ENCODE results near the gene PNMT. TPM values are rescaled to one million over a fixed set of nuclear protein-coding genes. Genes with fewer than 3 reads are reported as not detected.

Gene PNMT
- total and polyA plus RNA-seq, 2 donors (not counting 1 experiment from before 2014, with no cell fraction given): 0.13 to 0.76 TPM

GRCh38 chr17:39662551-39663339, 5.5 kb upstream of the PNMT start:
- POLR2A ChIA-PET: no interaction called here
- CTCF ChIA-PET: interaction anchor here (1.1 kb wide), 1 partner anchor 10 kb away, joined by 3 read pairs; no protein-coding TSS in a partner anchor

DNA sequence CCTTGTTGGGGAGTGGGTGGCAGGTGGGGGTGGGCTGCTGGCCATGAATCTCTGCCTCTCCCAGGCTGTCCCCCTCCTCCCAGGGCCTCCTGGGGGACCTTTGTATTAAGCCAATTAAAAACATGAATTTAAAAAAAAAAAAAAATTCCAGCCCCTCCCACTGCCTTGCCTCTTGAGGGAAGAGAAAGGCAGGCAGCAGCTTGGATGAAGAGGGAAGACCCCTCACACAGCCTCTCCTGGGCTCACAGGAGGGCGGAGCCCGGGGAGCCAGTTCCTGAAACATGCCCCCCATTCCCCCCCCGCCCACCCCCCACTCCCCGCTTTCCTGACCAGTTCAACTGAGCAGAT, 4.9 kb upstream of the PNMT start:
- Histone ChIP-seq H3K9ac (ENCODE audit: low read length) (no peak overlapping the region), H2AFZ (ENCODE audit: insufficient read depth, low read depth, low read length, poor library complexity, severe bottlenecking) (no peak overlapping the region), H3K36me3 (replicated peaks in 1 of 2; ENCODE audit: control extremely low read depth in 1 of 2, control insufficient read depth in 1 of 2, extremely low read depth in 1 of 2, insufficient read depth in 2 of 2, low read length in 1 of 2) (peaks cover 0 to 30% of the 10 kb centered on the region in 2 experiments), H3K27me3 (replicated peaks in 1 of 4; ENCODE audit: control extremely low read depth in 1 of 4, control insufficient read depth in 3 of 4, insufficient read depth in 4 of 4, low read length in 3 of 4) (peaks cover 0 to 15% (median 7%) of the 10 kb centered on the region in 4 experiments), H3K4me1 (ENCODE audit: control insufficient read depth in 2 of 2, insufficient read depth in 2 of 2, low read length in 2 of 2) (peaks cover 46 to 58% of the 10 kb centered on the region in 2 donors), H3K79me2 (ENCODE audit: control insufficient read depth, insufficient read depth, low read length) (peaks cover 7% of the 10 kb centered on the region), H3K27ac (ENCODE audit: low read length in 2 of 2) (no peak overlapping the region), H3K4me3 (ENCODE audit: control extremely low read depth in 1 of 5, extremely low read depth in 1 of 5, insufficient read depth in 1 of 5, low read depth in 2 of 5, low read length in 4 of 5) (no peak overlapping the region), H3K9me3 (ENCODE audit: control extremely low read depth in 1 of 3, control insufficient read depth in 2 of 3, insufficient read depth in 1 of 3, low read length in 2 of 3) (no peaks in the 10 kb centered on the region), H3K4me2 (replicated peaks; ENCODE audit: low read depth, low read length, poor library complexity, severe bottlenecking) (no peak overlapping the region), H4K20me1 (ENCODE audit: control insufficient read depth, insufficient read depth, low read length, poor library complexity, severe bottlenecking) (no peaks in the 10 kb centered on the region)
- Mint-ChIP-seq H3K4me1 (peaks cover 41% of the 10 kb centered on the region), H3K9me3 (ENCODE audit: insufficient read depth) (no peaks in the 10 kb centered on the region), H3K27ac (no peak overlapping the region), H3K4me3 (no peak overlapping the region), H3K27me3 (peaks cover 8% of the 10 kb centered on the region)
- intact Hi-C loops (cut with micrococcal nuclease): no loop called here
- no CpG with 5 or more reads among the region's 4 CpGs for WGBS (ENCODE audit: insufficient coverage)
- ChIA-PET POLR2A (interaction anchor here (0.6 kb wide), 1 partner anchor 277 kb away, joined by 4 read pairs; no protein-coding TSS in a partner anchor), CTCF (interaction anchor here (1.1 kb wide), 1 partner anchor 10 kb away, joined by 3 read pairs; no protein-coding TSS in a partner anchor)
- TF ChIP-seq, protein P1, sequence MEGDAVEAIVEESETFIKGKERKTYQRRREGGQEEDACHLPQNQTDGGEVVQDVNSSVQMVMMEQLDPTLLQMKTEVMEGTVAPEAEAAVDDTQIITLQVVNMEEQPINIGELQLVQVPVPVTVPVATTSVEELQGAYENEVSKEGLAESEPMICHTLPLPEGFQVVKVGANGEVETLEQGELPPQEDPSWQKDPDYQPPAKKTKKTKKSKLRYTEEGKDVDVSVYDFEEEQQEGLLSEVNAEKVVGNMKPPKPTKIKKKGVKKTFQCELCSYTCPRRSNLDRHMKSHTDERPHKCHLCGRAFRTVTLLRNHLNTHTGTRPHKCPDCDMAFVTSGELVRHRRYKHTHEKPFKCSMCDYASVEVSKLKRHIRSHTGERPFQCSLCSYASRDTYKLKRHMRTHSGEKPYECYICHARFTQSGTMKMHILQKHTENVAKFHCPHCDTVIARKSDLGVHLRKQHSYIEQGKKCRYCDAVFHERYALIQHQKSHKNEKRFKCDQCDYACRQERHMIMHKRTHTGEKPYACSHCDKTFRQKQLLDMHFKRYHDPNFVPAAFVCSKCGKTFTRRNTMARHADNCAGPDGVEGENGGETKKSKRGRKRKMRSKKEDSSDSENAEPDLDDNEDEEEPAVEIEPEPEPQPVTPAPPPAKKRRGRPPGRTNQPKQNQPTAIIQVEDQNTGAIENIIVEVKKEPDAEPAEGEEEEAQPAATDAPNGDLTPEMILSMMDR (IDR thresholded peaks at IDR 0.05): no peak
- TF ChIP-seq EZH2 (IDR thresholded peaks at IDR 0.05; ENCODE audit: borderline replicate concordance, insufficient read depth, low read depth, low read length, poor library complexity, severe bottlenecking): no peak
- ATAC-seq (ENCODE audit: low read depth) (no peak), DNase-seq (no peak)

More at GRCh38 chr17:39662551-39663339, 5.5 kb upstream of the PNMT start:
- no peak overlapping the region for H3K4me2 ChIP-seq (replicated peaks; ENCODE audit: low read depth, low read length, poor library complexity, severe bottlenecking)
- no peak overlapping the region for H3K27ac Mint-ChIP-seq
- H2AFZ ChIP-seq (ENCODE audit: insufficient read depth, low read depth, low read length, poor library complexity, severe bottlenecking): no peak overlapping the region
- H3K27ac ChIP-seq (ENCODE audit: low read length in 2 of 2): no peak overlapping the region
- peaks cover 0 to 33% of the 10 kb centered on the region in 2 experiments for H3K36me3 ChIP-seq (replicated peaks in 1 of 2; ENCODE audit: control extremely low read depth in 1 of 2, control insufficient read depth in 1 of 2, extremely low read depth in 1 of 2, insufficient read depth in 2 of 2, low read length in 1 of 2)
- H3K27me3 ChIP-seq (replicated peaks in 1 of 4; ENCODE audit: control extremely low read depth in 1 of 4, control insufficient read depth in 3 of 4, insufficient read depth in 4 of 4, low read length in 3 of 4): peaks cover 0 to 14% (median 7%) of the 10 kb centered on the region in 4 experiments
- DNase-seq (no peak), ATAC-seq (ENCODE audit: low read depth) (no peak)
- peaks cover 8% of the 10 kb centered on the region for H3K27me3 Mint-ChIP-seq
- intact Hi-C loops (cut with micrococcal nuclease): no loop called here
- TF ChIP-seq, protein P1 (IDR thresholded peaks at IDR 0.05): no peak
- TF ChIP-seq EZH2 (IDR thresholded peaks at IDR 0.05; ENCODE audit: borderline replicate concordance, insufficient read depth, low read depth, low read length, poor library complexity, severe bottlenecking): no peak
- H3K9ac ChIP-seq (ENCODE audit: low read length): no peak overlapping the region
- whole genome bisulfite sequencing (ENCODE audit: insufficient coverage): 65% methylated on average over 16 of the region's 22 CpGs
- H3K4me3 Mint-ChIP-seq: no peak overlapping the region
- H3K4me1 ChIP-seq (ENCODE audit: control insufficient read depth in 2 of 2, insufficient read depth in 2 of 2, low read length in 2 of 2): peaks cover 45 to 62% of the 10 kb centered on the region in 2 donors
- no peak overlapping the region for H3K4me3 ChIP-seq (ENCODE audit: control extremely low read depth in 1 of 5, extremely low read depth in 1 of 5, insufficient read depth in 1 of 5, low read depth in 2 of 5, low read length in 4 of 5)
- no peaks in the 10 kb centered on the region for H4K20me1 ChIP-seq (ENCODE audit: control insufficient read depth, insufficient read depth, low read length, poor library complexity, severe bottlenecking)
- H3K79me2 ChIP-seq (ENCODE audit: control insufficient read depth, insufficient read depth, low read length): peaks cover 7% of the 10 kb centered on the region
- H3K9me3 Mint-ChIP-seq (ENCODE audit: insufficient read depth): no peaks in the 10 kb centered on the region
- H3K4me1 Mint-ChIP-seq: peaks cover 43% of the 10 kb centered on the region
- H3K9me3 ChIP-seq (ENCODE audit: control extremely low read depth in 1 of 3, control insufficient read depth in 2 of 3, insufficient read depth in 1 of 3, low read length in 2 of 3): no peaks in the 10 kb centered on the region
